OCI-LY1 (cell line): ENCODE measurements around the gene PSAP.
"Not testable (repeated sequence)": the region's sequence is repeated elsewhere in the genome, so short reads cannot be mapped to it uniquely, and the experiment has no call there.

Experiments used
- H2AFZ ChIP-seq: fragments of 200-600 bp; sonication (generic), shearing (Covaris generic); 2 replicates; pipeline ENCODE4 v1.6.0; 2014; ENCODE audit warnings: antibody characterized with exemption, mild to moderate bottlenecking, low read length
- H3F3A ChIP-seq: fragments of 200-600 bp; sonication (generic), shearing (Covaris generic); 2 replicates; pipeline ENCODE4 v1.6.0; 2014; ENCODE audit warnings: mild to moderate bottlenecking, antibody characterized with exemption, low read length, moderate library complexity; ENCODE audit not compliant: insufficient read depth
- H3K27ac ChIP-seq: fragments of 200-600 bp; sonication (generic); 2 replicates; pipeline ENCODE4 v1.5.1; 2014; ENCODE audit warnings: low read length, mixed run types, mild to moderate bottlenecking, low read depth; ENCODE audit not compliant: poor library complexity, severe bottlenecking
- H3K27me3 ChIP-seq: fragments of 200-600 bp; sonication (generic); 2 replicates; pipeline ENCODE4 v1.6.0; 2014; ENCODE audit warnings: antibody characterized with exemption, mild to moderate bottlenecking, low read length, moderate library complexity; ENCODE audit not compliant: insufficient read depth
- H3K36me3 ChIP-seq: fragments of 200-600 bp; sonication (generic); 2 replicates; pipeline ENCODE4 v1.6.1; 2014; ENCODE audit warnings: mild to moderate bottlenecking, antibody characterized with exemption, low read length, moderate library complexity, mixed read lengths; ENCODE audit not compliant: insufficient read depth
- H3K4me1 ChIP-seq: fragments of 200-600 bp; sonication (generic); 2 replicates; pipeline ENCODE4 v1.5.1; 2014; ENCODE audit warnings: mild to moderate bottlenecking, low read length, moderate library complexity; ENCODE audit not compliant: insufficient read depth, severe bottlenecking
- H3K4me2 ChIP-seq: fragments of 200-600 bp; sonication (generic), shearing (Covaris generic); 2 replicates; pipeline ENCODE4 v1.6.1; 2014; ENCODE audit warnings: low read length
- H3K4me3 ChIP-seq: fragments of 200-600 bp; sonication (generic); 2 replicates; pipeline ENCODE4 v1.5.1; 2014; ENCODE audit warnings: low read length, low read depth, mild to moderate bottlenecking, mixed read lengths; ENCODE audit not compliant: poor library complexity, severe bottlenecking
- H3K79me2 ChIP-seq: fragments of 200-600 bp; shearing (Covaris generic); 2 replicates; pipeline ENCODE4 v1.6.1; 2016; ENCODE audit warnings: mixed run types, low read length, mixed read lengths; ENCODE audit not compliant: insufficient read depth
- H3K9ac ChIP-seq: fragments of 200-600 bp; sonication (generic), shearing (Covaris generic); 2 replicates; pipeline ENCODE4 v1.6.1; 2014; ENCODE audit warnings: mild to moderate bottlenecking, low read length, mixed read lengths
- H3K9me2 ChIP-seq: fragments of 200-600 bp; sonication (generic), shearing (Covaris generic); 2 replicates; pipeline ENCODE4 v1.6.1; 2014; ENCODE audit warnings: low read depth, mild to moderate bottlenecking, low read length, mixed read lengths
- H3K9me3 ChIP-seq: fragments of 200-600 bp; shearing (Covaris generic); 2 replicates; pipeline ENCODE4 v1.6.1; 2014; ENCODE audit warnings: low read length, mixed read lengths
- H4K20me1 ChIP-seq: fragments of 200-600 bp; sonication (generic), shearing (Covaris generic); 2 replicates; pipeline ENCODE4 v1.6.0; 2016; ENCODE audit warnings: mild to moderate bottlenecking, low read length; ENCODE audit not compliant: insufficient read depth
- EZH2 ChIP-seq: fragments of 200-600 bp; sonication (generic), shearing (Covaris generic); IDR thresholded peaks from 2 replicates; pipeline ENCODE4 v1.8.0; 2017; ENCODE audit warnings: borderline replicate concordance, mixed run types, mild to moderate bottlenecking, antibody characterized with exemption, low read length, moderate library complexity, mixed read lengths
- TF ChIP-seq, protein P1 (sequence below): fragments of 200-600 bp; sonication (generic), shearing (Covaris generic); IDR thresholded peaks from 2 replicates; pipeline ENCODE4 v1.5.1; 2017; ENCODE audit warnings: mild to moderate bottlenecking, antibody characterized with exemption, low read length, moderate library complexity, mixed read lengths

PSAP gene

DNA sequence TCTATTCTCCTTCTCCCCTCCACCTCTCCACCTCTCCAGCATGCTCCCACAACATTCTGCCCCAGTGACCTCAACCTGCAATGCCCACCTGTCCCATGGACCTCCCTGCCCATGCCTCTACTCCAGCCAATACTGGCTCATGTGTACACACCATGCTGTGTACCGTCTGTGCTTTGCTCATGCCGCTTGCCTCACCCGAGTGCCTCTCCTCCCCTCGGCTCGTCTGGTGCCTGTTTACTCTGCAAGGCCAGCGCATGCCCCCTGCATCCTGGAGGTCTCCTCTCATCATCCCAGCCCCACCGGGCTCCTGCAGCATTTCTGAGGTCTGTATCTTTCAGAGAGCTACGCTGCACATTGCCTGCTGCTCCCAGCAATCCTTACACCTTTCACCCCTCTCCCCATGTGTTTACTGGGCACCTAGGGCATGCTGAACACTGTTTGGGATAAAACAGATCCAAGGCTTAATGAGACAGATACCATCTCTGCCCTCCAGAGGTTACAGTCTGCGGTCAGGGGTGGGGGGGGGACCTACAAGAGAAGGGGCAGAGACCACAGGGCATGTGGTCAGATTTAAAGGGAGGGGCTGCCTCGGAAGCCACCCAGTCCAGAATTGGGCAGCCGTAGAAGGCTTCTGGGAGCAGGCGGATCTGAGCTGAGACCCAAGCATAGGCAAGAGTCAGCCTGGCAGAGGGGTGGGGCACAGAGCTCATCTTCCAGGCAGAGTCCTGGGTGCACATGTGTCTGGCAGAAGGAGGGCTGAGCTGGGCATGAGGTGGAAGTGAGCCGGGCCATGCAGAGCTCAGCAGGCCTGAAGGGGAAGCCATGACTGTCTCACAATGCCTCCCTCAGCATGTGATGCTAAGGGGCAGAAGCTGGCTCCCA lies 29.6 kb upstream of the PSAP start:
- no peak overlapping the region for H3K4me2 ChIP-seq
- H3K9ac ChIP-seq = no peak overlapping the region

GRCh38 chr10:71878327-71879034 lies 27.4 kb upstream of the PSAP start:
- Histone ChIP-seq H3K27ac (peak overlapping the region; percentile 78), H3F3A (no peaks in the 10 kb centered on the region), H4K20me1 (no peaks in the 10 kb centered on the region), H3K36me3 (no peaks in the 10 kb centered on the region), H3K9me3 (no peaks in the 10 kb centered on the region), H3K9me2 (no peaks in the 10 kb centered on the region), H3K4me2 (peak overlapping the region; percentile 22), H3K9ac (peak overlapping the region; percentile 60), H3K4me1 (peaks cover 55% of the 10 kb centered on the region), H3K79me2 (no peaks in the 10 kb centered on the region), H3K4me3 (peak overlapping the region; percentile 13), H2AFZ (no peak overlapping the region), H3K27me3 (no peaks in the 10 kb centered on the region)
- no peak for TF ChIP-seq EZH2
- TF ChIP-seq, protein P1, sequence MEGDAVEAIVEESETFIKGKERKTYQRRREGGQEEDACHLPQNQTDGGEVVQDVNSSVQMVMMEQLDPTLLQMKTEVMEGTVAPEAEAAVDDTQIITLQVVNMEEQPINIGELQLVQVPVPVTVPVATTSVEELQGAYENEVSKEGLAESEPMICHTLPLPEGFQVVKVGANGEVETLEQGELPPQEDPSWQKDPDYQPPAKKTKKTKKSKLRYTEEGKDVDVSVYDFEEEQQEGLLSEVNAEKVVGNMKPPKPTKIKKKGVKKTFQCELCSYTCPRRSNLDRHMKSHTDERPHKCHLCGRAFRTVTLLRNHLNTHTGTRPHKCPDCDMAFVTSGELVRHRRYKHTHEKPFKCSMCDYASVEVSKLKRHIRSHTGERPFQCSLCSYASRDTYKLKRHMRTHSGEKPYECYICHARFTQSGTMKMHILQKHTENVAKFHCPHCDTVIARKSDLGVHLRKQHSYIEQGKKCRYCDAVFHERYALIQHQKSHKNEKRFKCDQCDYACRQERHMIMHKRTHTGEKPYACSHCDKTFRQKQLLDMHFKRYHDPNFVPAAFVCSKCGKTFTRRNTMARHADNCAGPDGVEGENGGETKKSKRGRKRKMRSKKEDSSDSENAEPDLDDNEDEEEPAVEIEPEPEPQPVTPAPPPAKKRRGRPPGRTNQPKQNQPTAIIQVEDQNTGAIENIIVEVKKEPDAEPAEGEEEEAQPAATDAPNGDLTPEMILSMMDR = no peak

More for the DNA sequence above, 29.6 kb upstream of the PSAP start:
- no peaks in the 10 kb centered on the region for H3K36me3 ChIP-seq
- TF ChIP-seq EZH2 = no peak
- TF ChIP-seq, protein P1 = no peak
- no peak overlapping the region for H2AFZ ChIP-seq
- peaks cover 55% of the 10 kb centered on the region for H3K4me1 ChIP-seq
- H3K27me3 ChIP-seq = no peaks in the 10 kb centered on the region
- peak overlapping the region; percentile 24 for H3K27ac ChIP-seq
- H3K79me2 ChIP-seq = no peaks in the 10 kb centered on the region
- no peaks in the 10 kb centered on the region for H3K9me2 ChIP-seq
- H3K4me3 ChIP-seq = no peak overlapping the region
- H3F3A ChIP-seq = no peaks in the 10 kb centered on the region
- no peaks in the 10 kb centered on the region for H3K9me3 ChIP-seq
- H4K20me1 ChIP-seq = no peaks in the 10 kb centered on the region

DNA sequence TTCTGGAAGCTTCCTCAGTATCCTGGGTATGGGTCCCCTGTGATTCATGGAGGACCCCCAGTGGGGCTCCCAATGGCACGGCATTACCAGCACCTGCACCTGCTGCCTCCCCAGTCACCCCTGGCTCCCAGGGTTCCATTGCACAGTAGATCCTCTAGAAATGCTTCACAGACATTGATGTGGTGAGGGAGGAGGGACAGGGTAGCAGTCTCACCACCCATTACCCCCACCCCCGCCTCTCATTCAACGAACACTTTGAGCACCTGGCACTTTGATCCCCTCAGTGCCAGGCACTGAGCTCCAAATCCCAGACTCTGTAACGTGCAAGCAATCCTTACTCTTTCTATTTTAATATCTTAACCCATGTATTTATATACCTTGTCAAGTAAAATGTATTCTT lies 26.8 kb upstream of the PSAP start:
- no peak for TF ChIP-seq EZH2
- TF ChIP-seq, protein P1 = no peak
- Histone ChIP-seq H3K27ac (peak overlapping the region; percentile 78), H3K9me3 (no peaks in the 10 kb centered on the region), H3K9me2 (no peaks in the 10 kb centered on the region), H3K4me1 (peaks cover 48% of the 10 kb centered on the region), H3K9ac (peak overlapping the region; percentile 60; the same call in 1 of the 2 replicates), H3K27me3 (no peaks in the 10 kb centered on the region), H2AFZ (no peak overlapping the region), H3K4me2 (peak overlapping the region; percentile 22; the same call in 1 of the 2 replicates), H3K36me3 (no peaks in the 10 kb centered on the region), H4K20me1 (no peaks in the 10 kb centered on the region), H3F3A (no peaks in the 10 kb centered on the region), H3K4me3 (no peak overlapping the region), H3K79me2 (no peaks in the 10 kb centered on the region)

DNA sequence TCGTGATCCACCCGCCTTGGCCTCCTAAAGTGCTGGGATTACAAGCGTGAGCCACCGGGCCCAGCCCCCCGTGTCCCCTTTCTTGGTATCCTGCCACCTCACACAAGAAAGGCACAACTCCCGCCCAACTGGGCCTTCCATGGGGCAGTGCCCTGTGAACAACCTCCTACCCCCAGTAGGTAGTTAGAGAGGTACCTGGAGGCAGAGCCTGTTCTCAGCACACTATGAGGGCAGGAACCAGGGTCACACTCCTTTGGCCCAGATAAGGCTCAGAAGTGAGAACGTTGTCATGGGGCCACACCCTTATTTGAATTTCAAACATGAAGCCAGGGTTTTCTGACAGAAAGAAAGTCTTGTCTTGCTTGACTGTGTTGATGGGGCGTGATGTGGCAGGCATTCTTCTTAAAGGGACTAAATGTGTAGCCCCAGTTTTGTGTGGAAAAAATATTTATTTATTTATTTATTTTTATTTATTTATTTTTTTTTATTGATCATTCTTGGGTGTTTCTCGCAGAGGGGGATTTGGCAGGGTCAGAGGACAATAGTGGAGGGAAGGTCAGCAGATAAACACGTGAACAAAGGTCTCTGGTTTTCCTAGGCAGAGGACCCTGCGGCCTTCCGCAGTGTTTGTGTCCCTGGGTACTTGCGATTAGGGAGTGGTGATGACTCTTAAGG lies 23.8 kb upstream of the PSAP start:
- H3K27me3 ChIP-seq, H3K4me3 ChIP-seq, H3K4me2 ChIP-seq, H3K27ac ChIP-seq, H3F3A ChIP-seq, H3K9me3 ChIP-seq, H4K20me1 ChIP-seq, H3K79me2 ChIP-seq, H3K9me2 ChIP-seq, H3K9ac ChIP-seq, H2AFZ ChIP-seq, H3K36me3 ChIP-seq: not testable (repeated sequence)
- H3K4me1 ChIP-seq = peaks cover 27% of the 10 kb centered on the region
